Cardiac fibroblast (primary cell): ENCODE data around the gene PPP1R8.
"Not testable (repeated sequence)": the region's sequence is repeated elsewhere in the genome, so short reads cannot be mapped to it uniquely, and the experiment has no call there.

ENCODE experiments used
- DNase-seq, 2 donors: peaks; one replicate each; pipeline versions ENCODE4 v3.0.0 to v3.0.0-alpha.2; 2010; ENCODE audit warnings: low read depth in 2 of 2
- H3K4me3 ChIP-seq, 2 donors: replicated peaks in 1 of 2; 1 replicate in 1 of 2; 2 replicates in 1 of 2; pipeline ENCODE4 v1.5.1; 2011; ENCODE audit warnings: low read depth in 2 of 2, low read length in 2 of 2, mild to moderate bottlenecking in 2 of 2, moderate library complexity in 1 of 2
- TF ChIP-seq, protein P1 (sequence below): IDR thresholded peaks from one replicate; pipeline ENCODE4 v1.5.1; 2011; ENCODE audit warnings: low read depth, mild to moderate bottlenecking, low read length, inconsistent platforms

Gene PPP1R8

GRCh38 chr1:27833470-27833869 is 2.9 kb downstream of the PPP1R8 start:
- TF ChIP-seq, protein P1, sequence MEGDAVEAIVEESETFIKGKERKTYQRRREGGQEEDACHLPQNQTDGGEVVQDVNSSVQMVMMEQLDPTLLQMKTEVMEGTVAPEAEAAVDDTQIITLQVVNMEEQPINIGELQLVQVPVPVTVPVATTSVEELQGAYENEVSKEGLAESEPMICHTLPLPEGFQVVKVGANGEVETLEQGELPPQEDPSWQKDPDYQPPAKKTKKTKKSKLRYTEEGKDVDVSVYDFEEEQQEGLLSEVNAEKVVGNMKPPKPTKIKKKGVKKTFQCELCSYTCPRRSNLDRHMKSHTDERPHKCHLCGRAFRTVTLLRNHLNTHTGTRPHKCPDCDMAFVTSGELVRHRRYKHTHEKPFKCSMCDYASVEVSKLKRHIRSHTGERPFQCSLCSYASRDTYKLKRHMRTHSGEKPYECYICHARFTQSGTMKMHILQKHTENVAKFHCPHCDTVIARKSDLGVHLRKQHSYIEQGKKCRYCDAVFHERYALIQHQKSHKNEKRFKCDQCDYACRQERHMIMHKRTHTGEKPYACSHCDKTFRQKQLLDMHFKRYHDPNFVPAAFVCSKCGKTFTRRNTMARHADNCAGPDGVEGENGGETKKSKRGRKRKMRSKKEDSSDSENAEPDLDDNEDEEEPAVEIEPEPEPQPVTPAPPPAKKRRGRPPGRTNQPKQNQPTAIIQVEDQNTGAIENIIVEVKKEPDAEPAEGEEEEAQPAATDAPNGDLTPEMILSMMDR: no peak
- H3K4me3 ChIP-seq: no peak overlapping the region
- no peak for DNase-seq

GRCh38 chr1:27835046-27835445 is 4.5 kb downstream of the PPP1R8 start:
- DNase-seq: no peak
- no peak overlapping the region for H3K4me3 ChIP-seq
- TF ChIP-seq, protein P1: no peak

DNA sequence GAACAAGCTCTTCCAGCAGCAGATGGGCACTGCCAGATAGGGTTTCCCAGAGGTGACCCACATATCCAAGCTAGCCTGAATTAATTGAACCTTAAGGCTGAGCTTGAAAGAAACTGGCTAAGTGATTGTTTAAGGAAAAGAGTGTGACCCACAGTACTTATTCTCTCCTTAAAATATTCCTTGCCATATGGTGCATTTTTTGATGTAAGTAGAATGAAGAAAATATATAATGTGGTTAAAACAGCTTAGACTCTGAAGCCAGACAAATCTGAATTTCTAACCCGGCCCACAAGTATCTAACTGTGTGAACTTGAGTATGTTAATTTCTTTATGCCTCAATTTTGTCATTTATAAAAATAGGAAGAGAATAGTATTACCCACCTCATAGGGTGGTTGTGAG is 4.9 kb downstream of the PPP1R8 start:
- no peak overlapping the region for H3K4me3 ChIP-seq
- TF ChIP-seq, protein P1: no peak
- no peak for DNase-seq

GRCh38 chr1:27849951-27850350 is 19.4 kb downstream of the PPP1R8 start:
- TF ChIP-seq, protein P1: no peak
- H3K4me3 ChIP-seq: no peak overlapping the region
- no peak for DNase-seq

DNA sequence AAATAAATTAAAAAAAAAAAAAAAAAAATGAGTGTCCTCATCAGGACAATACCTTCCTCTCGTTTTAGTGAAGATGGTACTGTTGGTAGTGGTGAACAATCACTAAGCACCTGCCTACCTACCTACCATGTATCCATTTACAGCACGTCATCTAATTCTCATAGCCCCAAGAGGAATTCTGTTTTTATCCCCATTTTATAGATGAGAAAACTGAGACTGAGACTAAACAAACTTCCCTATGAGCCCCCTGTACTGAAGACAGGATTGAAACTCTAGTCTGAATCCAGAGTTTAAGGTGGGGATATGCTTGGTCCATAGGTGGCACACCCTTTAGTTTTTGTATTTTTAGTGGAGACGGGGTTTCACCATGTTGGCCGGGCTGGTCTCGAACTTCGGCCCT is 24.5 kb downstream of the PPP1R8 start:
- TF ChIP-seq, protein P1: no peak
- DNase-seq: no peak
- H3K4me3 ChIP-seq: no peak overlapping the region

GRCh38 chr1:27856561-27857343 is 26.2 kb downstream of the PPP1R8 start:
- DNase-seq: no peak
- TF ChIP-seq, protein P1: no peak
- H3K4me3 ChIP-seq: no peak overlapping the region

DNA sequence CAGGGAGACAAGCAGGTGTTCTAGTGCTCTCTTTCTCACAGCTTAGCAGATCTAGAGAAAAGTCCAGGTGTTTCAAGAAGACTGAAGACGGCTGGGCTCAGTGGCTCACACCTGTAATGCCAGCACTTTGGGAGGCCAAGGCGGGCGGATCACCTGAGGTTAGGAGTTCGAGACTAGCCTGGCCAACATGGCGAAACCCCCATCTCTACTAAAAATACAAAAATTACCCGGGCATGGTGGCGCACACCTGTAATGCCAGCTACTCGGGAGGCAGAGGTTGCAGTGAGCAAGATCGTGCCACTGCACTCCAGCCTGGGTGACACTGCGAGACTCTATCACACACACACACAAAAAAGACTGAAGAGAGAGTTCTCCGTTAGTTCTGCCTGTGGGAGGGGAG is 27.0 kb downstream of the PPP1R8 start:
- DNase-seq, H3K4me3 ChIP-seq: not testable (repeated sequence)
